KG1 (cell line): ENCODE results near the gene CHPF.

Experiments
- DNase-seq: peaks from one replicate; lab custom pipeline; 2025; lab: John Stamatoyannopoulos, UW

The CHPF gene, protein sequence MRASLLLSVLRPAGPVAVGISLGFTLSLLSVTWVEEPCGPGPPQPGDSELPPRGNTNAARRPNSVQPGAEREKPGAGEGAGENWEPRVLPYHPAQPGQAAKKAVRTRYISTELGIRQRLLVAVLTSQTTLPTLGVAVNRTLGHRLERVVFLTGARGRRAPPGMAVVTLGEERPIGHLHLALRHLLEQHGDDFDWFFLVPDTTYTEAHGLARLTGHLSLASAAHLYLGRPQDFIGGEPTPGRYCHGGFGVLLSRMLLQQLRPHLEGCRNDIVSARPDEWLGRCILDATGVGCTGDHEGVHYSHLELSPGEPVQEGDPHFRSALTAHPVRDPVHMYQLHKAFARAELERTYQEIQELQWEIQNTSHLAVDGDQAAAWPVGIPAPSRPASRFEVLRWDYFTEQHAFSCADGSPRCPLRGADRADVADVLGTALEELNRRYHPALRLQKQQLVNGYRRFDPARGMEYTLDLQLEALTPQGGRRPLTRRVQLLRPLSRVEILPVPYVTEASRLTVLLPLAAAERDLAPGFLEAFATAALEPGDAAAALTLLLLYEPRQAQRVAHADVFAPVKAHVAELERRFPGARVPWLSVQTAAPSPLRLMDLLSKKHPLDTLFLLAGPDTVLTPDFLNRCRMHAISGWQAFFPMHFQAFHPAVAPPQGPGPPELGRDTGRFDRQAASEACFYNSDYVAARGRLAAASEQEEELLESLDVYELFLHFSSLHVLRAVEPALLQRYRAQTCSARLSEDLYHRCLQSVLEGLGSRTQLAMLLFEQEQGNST

DNA sequence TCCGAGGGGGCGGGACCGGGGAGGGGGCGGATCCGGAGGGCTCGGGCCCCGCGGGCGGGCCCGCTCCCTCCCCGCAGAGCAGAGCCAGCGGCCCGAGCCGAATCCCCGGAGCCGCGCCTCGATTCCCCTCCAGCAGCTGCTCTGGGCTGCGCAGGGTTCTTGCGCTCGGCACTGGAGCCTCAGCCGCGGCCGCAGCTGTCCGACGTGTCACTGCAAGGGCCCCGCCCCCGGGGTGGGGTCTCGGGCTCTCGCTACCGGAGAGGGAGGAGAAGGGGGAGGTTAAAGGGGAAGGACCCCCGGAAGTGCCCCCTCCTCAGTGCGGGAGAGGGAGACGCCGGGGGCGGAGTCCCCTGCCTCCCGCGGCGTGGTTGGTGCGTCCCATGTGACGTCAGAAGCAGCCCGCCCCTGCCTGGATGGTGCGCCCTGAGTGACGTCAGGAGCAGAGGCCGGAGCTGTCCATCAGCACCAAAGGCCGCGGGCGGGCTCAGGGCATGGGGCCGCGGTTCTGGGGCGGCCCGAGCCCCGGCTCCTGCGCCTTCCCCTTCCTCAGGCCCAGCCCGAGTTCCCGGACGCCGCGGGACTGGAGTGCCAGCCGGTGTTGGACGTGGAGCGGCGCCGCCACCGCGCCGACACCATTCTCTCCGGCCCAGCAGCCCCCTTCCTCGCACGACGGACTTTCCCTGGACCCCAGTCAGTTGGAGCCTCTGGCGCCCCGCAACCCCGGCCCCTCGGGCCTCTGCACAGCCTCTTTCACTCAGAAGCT is at the start of gene CHPF, which contains the start of gene TMEM198:
TSS of gene CHPF (minus strand) at position 214 of the 763 bp plus-strand sequence. CDS start 271 bp downstream, outside the sequence.
TSS of gene TMEM198 (plus strand) at position 433 of the 763 bp plus-strand sequence. CDS start 700 bp downstream, outside the sequence.
- peak; percentile 58 for DNase-seq

DNA sequence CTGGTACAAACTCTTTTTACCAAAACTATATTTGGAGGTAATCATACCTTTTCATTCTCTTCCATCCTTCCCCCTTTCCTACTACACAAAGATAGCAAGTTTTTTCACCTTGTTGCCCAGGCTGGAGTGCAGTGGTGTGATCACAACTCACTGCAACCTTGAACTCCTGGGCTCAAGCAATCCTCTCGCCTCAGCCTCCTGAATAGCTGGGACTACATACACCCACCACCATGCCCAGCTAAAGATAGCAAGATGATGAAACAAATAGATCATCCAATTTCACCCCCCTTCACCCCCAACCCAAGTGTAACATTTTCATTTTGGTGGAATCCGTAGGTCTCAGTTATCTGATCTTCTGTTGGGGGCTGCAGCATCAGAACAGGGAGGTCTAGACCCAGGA is 49.5 kb upstream of the CHPF start:
- no peak for DNase-seq

DNA sequence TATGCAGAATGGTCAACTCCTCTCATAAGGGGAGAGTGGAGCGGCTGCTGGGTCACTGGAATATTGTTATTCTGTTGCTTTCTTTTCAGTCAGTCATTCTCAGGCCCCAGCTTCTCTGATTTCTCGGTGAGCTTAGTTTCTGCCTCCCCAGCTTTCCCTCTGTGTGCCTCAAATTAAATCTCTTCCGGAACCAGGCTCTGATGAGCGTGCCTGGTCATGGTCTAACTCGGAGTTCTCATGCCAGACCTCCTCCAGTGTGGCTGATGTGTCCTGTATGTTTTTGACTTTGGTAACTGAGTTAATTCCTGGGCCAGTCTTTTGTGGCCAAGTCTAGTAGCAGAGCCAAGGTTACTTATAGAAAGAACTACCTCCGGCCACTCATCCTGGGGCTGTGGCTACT is 49.1 kb upstream of the CHPF start:
- DNase-seq = no peak

DNA sequence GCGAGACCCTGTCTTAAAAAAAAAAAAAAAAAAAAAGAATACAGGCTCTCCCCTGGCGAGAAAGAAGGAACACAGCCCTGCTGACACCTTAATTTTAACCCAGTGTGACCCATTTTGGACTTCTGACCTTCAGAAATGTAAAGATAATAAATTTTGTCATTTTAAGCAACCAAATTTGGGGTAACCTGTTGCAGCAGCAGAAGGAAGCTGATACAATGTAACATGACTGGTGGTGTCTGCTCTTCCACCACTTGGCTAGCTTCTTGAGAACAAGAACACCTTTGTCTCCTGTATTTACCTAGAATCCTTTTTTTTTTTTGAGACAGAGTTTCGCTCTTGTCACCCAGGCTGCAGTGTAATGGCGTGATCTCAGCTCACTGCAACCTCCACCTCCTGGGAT is 47.5 kb upstream of the CHPF start:
- DNase-seq = no peak

DNA sequence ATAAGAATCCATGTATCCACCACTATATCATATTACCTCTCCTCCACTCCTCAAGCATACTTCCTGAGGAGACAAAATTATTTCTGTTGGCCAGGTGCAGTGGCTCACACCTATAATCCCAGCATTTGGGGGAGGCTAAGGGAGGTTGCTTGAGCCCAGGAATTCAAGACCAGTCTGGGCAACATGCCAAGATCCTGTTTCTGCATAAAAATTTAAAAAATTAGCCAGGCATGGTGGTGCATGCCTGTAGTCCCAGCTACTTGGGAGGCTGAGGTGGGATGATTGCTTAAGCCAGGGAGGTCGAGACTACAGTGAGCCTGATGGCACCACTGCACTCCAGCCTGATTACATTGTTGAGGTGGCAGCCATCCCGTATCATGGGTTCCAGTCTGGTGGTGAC is 37.7 kb upstream of the CHPF start:
- DNase-seq = no peak

DNA sequence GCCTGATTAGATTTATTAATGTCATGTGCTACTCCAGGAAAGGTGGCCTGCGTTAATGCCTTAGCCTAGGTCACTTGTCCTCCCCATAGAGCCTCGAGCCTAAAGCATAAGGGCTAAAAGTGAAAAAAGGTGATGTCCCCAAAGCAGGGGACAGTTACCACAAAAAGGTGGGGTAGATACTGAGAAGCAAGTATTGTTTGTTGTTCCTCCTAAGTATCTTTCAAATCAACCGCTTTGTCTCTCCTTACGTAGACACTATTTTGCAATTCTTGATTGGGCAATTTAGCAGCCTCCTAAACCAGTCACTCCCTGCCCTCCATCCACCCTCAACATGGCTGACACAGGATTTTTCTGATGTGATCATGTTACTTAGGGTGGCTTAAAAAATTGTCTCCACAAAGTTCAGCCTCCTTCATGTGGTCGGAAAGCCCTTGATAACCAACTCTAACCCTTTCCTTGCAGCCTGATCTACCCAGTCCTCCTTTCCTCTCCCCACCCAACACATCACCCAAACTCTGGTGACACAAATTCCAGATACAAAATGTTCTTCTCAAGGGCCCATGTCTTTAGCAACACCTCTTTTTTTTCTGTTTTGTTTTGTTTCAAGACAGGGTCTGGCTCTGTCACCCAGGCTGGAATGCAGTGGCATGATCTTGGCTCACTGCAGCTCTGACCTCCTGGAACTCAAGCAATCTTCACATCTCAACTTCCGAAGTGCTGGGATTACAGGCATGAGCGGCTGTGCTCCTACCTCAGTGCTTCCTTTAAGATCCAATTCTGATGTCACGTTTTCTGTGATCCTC is 35.4 kb upstream of the CHPF start:
- no peak for DNase-seq

DNA sequence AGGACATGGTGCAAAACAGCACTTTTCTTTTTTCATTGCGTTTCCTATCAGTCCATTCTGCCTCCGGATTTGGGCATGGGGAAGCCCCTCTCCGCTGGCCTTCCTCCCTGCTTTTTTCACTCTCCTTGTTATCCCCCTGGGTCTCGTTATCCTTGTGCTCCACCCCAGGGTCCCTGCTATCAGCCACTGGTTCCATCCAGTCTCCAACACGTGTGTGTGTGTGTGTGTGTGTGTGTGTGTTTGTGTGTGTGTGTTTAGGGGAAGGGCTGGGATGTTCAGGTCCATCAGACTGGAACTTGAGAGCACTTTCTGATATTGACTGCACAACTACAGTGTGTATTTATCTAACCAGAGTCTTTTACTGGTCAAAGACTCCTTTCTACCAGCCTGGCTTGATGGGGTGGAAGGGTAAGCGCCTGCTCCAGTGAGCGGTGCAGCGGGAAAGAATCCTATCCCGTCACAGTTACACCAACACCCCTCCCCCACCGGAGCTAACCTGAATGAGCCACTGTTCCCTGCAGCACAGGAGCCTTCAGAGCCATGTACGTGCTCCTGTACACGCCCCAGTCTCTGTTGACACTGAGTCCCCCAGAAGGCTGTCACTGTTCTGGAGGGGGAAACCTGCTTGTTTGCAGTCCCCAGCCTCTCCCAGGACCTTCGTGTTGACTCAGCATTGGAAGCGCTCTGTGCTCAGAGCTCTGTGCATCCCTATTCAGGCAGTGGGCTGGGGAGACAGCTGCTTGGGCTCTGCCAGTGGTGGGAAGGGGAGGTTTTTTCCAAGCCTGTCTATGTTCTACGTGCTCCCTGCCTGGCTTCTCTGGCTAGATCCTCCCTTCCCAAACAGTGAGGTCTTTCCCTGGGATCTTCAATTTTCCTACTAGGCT is 33.1 kb upstream of the CHPF start:
- no peak for DNase-seq

DNA sequence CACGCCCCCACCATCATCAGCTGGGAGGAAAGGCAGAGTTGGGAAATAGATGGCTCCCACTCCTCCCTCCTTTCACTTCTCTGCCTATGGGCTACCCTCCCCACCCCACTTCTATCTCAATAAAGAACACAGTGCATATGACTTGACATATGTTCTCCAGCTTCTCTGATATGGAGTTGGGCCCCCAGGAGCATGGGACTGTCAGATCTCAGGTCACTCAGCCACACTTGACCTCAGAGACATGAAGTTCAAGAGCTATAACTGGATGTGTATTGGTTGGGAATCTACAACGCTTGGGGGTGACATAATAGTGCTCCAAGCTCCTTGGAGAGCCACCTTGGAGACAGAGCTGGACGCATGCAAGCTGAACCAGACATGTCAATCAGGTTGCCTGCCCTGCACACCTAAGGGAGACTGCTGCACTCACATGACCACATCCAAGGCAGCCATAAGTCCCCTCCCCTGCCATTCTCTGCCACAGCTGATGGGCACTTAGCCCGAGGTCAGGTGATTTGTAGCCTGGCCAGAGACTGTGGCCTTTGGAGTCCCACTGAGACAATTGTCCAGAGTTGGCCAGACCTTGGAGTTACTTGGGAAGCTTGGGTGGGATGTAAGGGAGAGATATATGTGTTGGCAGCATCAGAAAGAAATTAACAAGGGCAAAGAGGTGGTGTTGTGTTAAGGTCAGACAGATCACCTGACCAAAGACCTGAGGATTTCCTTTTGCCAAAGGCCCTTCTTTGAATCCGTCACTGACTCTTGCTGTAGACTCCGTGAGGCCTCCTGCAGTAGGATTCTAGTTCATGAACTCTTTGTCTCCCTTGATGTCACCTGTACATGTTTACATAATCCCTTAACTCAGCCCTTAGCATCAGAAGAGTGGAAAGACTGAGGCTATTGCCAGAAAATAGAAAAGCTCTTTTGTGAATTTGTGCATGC is 32.2 kb upstream of the CHPF start:
- DNase-seq = no peak

DNA sequence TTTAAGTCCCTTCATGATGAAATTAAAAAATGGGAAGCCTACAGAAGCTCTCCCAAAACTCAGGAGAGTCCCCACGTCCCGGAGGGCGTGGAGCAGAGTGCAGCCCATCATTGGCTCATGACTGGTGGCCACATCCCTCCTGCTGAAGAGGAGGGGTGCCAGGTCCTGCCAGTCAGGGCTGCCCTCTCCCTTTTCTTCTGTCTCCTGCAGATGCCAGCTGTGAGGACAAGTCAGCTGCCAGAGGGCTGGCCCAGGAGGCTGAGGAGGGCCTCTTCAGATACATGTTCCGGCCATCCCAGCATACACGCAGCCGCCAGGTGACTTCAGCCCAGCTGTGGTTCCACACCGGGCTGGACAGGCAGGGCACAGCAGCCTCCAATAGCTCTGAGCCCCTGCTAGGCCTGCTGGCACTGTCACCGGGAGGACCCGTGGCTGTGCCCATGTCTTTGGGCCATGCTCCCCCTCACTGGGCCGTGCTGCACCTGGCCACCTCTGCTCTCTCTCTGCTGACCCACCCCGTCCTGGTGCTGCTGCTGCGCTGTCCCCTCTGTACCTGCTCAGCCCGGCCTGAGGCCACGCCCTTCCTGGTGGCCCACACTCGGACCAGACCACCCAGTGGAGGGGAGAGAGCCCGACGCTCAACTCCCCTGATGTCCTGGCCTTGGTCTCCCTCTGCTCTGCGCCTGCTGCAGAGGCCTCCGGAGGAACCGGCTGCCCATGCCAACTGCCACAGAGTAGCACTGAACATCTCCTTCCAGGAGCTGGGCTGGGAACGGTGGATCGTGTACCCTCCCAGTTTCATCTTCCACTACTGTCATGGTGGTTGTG is 31.1 kb upstream of the CHPF start:
- DNase-seq = no peak

DNA sequence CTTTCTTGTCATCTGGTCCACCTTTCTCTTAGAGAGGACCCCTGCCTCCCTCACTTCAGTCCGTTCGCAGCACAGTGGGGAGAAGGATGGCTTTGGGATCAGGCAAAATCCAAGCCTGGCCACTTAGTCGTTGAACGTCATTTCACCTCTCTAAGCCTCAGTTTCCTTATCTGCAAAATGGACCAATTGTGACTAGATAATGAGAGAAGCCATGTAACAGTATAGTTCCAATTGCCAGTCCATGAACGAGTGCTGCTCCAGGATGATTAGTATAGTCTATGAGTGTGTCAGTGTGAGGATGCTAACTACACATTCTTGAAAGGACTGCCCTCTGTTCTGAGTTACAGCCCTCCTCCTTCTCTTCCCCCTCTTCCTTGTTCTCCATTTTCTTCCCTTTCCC is 29.6 kb upstream of the CHPF start:
- no peak for DNase-seq

DNA sequence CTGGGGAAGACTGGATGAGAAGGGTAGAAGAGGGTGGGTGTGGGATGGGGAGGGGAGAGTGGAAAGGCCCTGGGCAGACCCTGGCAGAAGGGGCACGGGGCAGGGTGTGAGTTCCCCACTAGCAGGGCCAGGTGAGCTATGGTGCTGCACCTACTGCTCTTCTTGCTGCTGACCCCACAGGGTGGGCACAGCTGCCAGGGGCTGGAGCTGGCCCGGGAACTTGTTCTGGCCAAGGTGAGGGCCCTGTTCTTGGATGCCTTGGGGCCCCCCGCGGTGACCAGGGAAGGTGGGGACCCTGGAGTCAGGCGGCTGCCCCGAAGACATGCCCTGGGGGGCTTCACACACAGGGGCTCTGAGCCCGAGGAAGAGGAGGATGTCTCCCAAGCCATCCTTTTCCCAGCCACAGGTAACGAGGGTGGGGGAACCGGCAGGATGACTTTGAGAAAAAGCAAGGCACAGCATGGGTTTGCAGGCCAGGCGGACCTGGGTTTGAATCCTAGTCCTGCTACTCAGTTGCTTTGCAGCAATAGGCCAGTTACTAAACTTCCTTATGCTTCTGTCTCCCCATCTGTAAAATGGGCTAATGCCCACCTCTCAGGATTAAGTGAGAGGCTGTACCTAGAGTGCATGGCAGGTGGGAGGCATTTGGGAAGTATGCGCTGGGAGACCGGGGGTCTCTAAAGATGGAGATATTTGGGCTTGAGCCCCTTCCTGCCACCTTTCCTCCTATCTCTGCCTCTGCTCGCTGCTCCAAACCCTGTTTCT is 28.8 kb upstream of the CHPF start, which contains the start of gene INHA:
TSS of gene INHA (plus strand) at position 74 of the 765 bp plus-strand sequence. CDS start at position 139, 65 bp downstream.
- DNase-seq = no peak

DNA sequence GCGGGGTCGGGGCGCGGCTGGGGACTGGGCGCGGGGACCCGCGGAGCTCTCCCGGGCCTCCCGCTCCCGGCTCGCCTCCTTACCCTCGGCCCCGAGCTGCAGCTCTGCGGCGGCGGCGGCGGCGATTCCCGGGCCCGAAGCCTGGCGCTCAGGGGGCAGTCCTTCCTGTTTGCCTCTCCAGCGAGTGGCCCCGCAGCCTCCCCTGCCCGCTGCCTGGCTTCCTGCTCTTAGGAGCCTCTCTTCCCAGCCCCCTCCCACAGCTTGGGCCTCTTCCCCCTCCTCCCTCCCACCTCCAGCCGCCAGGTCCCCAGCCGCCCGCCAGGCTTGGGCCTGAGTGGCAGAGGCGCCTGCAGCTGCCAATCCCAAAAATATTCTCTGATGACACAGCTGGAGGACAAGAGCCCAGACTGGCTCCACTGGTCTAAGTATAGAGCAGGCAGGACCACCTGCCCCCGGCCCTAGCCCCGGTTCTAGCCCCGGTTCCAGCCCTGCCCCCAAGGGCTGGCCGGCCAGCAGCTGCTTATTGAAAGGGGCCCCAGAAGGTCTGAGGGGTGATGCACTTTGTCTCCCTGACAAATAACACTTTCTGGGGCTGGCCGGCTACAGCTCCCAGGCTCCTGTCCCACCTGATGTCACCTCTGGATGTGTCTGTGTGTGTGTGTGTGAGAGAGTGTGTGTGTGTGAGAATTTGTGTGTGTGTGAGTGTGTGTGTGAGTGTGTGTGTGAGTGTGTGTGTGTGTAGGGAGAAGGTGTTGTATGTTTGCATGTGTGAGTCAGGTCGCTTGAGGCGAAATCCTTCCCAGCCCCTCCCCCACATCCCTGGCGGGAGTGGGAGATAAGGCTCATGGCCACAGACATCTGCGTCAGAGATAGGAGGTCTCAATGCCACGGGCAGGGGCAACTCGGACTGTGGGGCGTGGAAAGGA is 28.0 kb upstream of the CHPF start, which contains the start of gene OBSL1:
TSS of gene OBSL1 (minus strand) at position 229 of the 926 bp plus-strand sequence. CDS start 307 bp downstream, outside the sequence.
- no peak for DNase-seq

DNA sequence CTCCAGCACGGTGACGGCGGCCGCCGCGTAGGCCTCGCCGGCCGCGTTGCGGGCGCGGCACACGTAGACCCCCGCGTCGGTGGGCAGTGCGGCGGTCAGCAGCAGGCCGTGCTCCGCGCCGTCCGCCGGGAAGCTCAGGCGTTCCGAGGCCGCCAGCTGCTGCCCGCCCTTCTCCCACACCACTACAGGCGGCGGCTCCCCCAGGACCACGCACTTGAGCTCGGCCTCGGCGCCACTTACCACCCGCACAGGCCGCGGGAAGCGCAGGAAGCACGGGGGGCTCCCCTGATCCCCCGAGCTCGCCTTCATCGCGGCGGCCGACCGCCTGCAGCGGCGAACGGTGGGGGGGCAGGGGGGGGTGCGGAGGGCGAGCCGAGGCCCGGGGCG is 27.3 kb upstream of the CHPF start:
- DNase-seq = no peak

DNA sequence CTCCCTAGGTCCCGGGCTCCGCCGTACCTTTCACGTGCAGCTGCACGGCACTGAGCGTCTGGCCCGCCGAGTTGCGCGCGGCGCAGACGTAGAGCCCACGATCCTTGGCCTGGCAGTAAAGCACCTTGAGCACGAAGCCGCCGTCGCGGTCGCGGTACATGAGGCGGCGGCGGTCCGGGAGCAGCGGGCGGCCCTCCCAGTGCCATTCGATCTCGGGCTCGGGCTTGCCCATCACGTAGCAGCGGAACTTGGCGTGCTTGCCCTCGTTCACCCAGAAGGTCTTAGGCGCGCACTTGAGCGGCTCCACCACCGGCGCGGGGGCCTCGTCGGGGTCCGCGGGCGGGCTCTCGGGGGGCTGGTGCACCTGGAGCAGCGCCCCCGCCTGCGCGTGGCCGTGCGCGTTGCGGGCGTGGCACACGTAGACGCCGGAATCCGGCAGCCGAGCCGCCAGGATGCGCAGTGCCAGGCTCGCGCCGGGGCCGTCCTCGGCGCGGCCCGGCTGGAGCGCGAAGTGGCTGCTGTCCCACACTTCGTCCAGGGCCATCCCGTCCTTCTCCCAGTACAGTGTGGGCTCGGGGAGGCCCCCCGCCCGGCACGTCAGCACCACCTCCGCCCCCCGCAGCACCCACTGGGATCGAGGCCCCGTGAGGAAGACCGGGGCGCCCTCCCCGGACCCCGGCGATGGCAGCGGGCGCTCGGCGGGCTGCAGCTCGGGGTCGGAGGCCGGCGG is 26.8 kb upstream of the CHPF start:
- no peak for DNase-seq

DNA sequence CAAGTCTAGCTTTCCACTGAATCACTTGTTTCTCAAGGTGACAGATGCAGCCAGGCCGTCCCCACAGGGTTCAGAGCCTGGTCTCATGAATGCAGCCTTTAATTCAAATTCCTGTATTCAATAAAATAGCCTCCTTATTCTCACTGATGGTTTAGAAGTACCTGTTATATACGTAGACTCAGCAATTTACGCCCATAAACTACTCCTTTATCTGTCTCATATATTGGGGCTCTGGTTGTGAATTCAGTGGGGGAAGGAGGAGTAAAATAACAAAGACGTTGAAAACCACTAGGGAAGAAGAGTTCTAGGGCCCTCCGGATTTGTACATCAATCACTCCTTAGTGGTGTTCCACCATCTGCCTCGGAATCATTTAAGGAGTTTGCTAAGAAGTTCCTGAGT is 26.0 kb upstream of the CHPF start:
- DNase-seq = no peak

DNA sequence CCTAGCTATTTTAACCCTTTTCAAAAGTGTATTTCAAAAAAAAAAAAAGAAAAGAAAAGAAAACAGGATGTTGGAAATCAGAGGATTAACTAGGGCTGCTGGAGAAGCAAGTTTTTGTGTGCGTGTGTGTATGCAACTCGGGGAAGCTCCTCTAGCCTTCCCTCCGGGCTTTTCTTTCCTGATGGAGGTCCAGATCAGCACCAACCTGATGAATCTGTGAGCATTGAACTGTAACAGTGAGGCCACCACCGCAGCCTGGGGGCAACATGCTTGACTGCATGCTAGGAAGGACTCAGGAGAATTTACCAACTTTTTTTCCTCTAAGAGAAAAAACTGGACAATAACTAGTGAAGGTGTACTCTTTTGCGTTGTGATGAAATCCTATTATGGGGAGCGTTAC is 25.4 kb upstream of the CHPF start:
- no peak for DNase-seq
